ENCODE measurements around the gene NEURL1. TPM values are rescaled to one million over a fixed set of nuclear protein-coding genes. Genes with fewer than 3 reads are reported as not detected.
"Not testable (repeated sequence)": the region's sequence is repeated elsewhere in the genome, so short reads cannot be mapped to it uniquely, and the experiment has no call there.

The NEURL1 gene
- total RNA-seq, 1 donor from 2014 or later, result 1.2 TPM

GRCh38 chr10:103605359-103606096 is 112.0 kb downstream of the NEURL1 start:
- DNase-seq (ENCODE audit: low spot score), result peak; percentile 68

DNA sequence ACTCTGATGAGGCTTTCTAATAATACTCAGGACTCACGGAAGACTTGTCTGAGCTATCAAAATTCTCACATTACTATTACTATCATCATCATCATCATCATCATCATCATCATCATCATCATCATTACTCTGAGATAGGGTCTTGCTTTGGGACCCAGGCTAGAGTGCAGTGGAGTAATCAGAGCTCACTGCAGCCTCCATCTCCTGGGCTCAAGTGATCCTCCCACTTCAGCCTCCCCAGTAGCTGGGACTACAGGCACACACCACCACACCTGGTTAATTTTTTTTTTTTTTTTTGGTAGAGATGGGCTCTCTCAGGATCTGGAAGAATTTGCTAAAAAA is 112.6 kb downstream of the NEURL1 start:
- DNase-seq (ENCODE audit: low spot score), result not testable (repeated sequence)

GRCh38 chr10:103607051-103607450 is 113.5 kb downstream of the NEURL1 start:
- DNase-seq (ENCODE audit: low spot score), result not testable (repeated sequence)

GRCh38 chr10:103608056-103608455 is 114.6 kb downstream of the NEURL1 start:
- not testable (repeated sequence) for DNase-seq (ENCODE audit: low spot score)

DNA sequence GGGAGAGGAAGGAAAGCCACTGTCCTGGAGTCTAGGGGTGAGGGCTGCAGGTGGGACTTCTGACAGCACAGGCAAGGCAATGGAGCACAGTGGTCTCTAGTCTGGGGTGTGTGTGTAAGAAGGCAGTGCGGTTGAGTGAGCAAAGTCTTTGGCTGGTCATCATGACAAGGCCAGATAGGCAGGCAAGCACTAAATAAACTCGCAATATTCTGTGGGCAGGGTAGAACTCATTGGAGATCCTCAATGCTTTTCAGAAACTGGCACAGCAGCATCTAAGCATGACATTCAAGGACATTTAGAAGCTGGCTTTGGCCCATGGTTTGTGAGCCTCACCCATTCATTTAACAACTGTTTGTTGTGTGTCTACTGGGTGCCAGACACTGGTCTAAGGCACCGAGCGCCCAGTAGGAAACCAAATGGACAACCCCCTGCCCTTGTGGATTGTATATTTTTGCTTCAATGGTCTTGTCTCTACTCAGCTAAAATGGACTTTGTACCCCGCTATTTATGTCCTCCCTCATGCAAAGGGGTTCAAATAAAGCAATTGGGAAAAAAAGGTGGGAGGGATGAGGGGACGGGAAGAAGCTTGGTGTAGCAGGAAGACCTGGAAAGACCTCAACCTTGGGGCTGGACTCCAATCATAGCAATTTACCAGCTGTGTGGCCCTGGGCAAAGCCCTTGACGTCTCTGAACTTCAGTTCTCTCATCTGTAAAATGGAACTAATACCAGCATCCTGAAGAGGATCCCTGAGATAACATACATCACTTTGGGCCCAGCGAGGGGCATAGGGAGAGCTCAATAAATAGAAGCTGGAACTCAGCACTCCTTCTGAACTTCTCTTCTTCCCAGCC is 116.0 kb downstream of the NEURL1 start:
- DNase-seq (ENCODE audit: low spot score), result no peak

DNA sequence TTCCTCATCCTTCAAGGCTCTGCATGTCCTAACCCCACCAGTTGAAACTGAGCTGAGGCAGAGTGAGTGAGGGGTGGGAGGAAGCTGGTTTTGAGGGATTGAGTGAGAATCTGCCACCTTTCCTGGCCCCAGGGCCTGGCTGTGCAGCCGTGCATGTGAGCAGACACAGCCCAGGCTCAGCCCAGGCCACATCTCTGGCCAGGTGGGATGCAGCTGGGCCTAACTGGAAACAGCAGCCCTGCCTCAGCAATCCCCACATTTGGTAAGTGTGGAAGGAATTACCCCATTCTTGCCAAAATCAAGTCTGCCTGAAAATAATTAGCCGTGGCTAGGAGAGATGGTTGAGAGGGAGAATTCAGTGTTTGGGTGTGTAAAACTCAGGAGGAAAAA is 116.6 kb downstream of the NEURL1 start:
- no peak for DNase-seq (ENCODE audit: low spot score)

DNA sequence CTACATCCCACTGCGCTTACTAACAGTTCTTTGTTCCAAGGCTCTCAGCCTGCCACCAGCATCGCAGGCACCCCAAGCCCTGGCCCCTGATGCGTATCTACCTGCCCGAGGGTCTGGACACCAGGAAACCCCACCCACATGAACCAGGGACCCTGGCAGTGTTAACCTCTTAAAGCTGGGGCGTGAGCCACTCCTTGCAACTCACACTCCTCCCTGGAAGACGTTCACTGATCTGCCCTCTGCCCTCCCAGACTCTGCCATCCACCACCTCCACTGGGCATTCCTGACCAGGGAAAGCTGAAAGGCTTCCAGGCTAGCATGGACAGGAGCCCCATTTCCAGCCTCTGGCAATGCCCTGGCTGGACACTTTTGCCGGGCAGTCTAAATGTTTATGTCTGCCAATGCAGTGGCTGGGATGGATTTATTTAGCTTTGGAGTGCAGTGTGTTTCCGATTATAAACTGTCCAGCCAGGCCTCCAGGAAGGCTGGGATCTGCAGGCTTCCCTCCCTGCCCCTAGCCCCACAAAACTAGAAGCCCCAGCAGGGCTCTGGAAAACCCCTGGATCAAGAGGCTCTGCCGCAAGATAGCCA is 117.5 kb downstream of the NEURL1 start:
- DNase-seq (ENCODE audit: low spot score), result no peak

DNA sequence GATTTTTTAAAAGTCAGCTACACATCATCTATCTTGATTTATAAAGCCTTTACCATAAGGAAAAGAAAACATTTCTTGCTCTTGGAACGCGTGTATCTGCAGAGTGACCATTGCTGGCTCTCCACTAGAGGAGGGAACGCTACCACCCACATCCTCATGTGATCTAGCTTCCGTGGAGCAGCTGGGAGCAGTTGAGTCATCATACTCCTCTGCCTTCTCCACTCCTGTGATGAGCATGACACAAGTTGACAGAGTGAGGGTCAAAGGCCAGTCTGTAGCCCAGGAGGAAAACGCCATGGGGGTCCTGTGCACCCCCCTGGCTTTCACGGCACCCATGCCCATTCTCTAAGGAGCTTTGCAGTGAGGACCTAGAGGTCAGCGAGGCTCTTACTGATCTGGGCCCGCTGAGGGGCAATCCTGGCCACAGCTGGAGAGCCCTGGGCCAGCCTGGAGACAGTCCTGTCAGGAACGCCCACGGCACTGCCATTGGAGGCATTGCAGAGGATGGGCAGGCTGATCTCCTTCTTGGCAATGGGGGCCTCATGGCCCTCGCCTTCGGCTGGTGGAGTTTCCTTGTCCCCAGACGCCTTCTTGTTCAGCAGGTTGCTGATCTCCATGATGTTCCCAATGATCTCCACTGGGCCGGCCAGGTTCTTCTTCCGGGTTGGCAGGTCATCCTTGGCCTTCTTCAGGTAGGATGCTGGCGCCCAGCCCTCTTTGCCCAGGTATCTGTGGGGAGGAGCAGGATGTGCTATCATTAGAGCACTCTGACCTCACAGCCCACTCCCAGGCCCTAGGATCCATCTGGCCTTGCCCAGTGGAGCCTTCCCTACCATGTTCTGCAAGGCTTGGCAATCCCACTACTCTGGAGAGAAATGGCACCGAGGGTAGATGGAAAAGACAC is 119.2 kb downstream of the NEURL1 start:
- no peak for DNase-seq (ENCODE audit: low spot score)

GRCh38 chr10:103613616-103614015 is 120.1 kb downstream of the NEURL1 start:
- no peak for DNase-seq (ENCODE audit: low spot score)

DNA sequence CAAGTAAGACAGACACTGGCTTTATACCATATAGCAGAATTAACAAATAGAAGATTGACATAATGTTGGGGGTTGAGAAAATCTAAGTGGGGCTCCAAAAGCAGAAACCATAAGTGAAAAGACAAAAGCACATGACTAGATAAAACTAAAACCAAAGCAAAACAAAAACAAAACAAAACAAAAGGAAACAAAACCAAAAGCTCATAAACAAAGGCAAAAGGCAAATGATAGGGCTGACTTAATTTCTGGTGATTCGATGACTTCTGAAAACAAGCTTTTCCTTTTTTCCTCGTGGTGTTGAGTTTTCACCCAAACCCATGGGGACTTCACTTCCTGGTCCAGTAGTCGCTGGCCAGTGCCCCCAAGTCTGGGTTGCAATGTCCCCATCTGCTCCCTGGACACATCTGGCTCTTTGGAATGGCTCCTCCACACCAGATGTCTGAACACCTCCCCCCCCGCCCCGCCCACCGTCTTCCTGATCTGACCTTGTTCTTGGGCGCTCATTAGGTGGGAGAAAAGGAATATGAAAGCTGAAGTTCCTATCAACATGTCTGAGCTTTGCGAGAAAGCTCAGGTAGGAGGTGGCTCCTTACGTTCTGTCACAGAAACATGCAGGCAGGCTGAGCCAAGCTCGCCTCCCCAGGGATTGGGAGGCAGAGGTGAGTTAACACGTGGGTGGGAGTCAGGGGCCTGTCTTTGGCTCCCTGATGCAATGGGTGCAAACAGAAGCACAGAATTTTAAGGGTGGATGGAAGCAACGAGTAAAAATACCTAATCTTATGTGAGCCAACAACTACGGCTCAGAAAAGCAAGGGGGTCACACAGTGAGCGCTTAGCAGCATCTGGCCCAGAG is 121.0 kb downstream of the NEURL1 start:
- DNase-seq (ENCODE audit: low spot score), result no peak

DNA sequence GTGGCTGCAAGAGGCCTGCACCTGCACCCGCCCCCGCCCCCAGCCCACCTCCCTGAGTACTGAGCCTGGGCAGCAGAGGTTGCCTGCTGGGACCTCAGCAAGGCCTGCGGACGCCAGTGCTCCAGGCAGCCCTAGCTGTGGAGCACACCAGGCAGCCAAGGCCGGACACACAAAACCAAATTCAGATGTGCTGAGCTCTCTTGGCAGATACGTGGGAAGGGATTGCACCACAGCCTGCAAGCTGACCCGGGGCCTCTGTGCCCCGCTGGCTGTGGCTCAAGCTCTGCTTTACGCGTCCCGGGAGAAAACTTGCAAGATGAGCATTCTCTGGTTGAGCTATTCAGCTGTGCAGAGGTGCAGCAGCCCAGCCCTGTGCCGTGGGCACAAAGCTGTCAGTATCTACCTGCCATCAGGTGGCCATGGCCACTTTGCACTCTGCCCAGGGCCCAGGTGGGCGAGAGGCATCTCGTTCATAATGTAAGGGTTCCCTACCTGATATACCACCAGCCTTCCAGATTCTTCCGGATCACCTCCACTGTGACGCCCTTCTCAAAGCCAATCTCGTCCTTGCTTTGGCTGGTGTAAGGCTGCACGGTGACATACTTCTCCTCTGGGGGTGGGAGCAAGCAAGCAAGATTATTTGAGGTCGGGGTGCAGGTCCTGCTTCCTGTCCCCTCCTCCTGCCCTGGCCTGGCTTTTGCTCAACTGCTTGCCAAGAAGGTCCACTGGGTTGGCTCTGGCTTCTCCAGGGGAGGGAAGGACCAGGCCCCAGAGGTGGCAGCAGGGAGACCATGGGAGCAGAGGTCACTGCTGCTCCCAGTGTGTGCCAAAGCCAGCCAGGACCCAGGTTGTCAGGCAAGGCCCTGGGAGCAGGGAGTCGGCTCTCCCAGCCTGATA is 123.4 kb downstream of the NEURL1 start:
- peak; percentile 76 for DNase-seq (ENCODE audit: low spot score)

- no peak for DNase-seq (ENCODE audit: low spot score)
These were observed 124.3 kb downstream of the NEURL1 start for GRCh38 chr10:103617602-103618385.

GRCh38 chr10:103618575-103619423 is 125.3 kb downstream of the NEURL1 start:
- peak; percentile 75 for DNase-seq (ENCODE audit: low spot score)

DNA sequence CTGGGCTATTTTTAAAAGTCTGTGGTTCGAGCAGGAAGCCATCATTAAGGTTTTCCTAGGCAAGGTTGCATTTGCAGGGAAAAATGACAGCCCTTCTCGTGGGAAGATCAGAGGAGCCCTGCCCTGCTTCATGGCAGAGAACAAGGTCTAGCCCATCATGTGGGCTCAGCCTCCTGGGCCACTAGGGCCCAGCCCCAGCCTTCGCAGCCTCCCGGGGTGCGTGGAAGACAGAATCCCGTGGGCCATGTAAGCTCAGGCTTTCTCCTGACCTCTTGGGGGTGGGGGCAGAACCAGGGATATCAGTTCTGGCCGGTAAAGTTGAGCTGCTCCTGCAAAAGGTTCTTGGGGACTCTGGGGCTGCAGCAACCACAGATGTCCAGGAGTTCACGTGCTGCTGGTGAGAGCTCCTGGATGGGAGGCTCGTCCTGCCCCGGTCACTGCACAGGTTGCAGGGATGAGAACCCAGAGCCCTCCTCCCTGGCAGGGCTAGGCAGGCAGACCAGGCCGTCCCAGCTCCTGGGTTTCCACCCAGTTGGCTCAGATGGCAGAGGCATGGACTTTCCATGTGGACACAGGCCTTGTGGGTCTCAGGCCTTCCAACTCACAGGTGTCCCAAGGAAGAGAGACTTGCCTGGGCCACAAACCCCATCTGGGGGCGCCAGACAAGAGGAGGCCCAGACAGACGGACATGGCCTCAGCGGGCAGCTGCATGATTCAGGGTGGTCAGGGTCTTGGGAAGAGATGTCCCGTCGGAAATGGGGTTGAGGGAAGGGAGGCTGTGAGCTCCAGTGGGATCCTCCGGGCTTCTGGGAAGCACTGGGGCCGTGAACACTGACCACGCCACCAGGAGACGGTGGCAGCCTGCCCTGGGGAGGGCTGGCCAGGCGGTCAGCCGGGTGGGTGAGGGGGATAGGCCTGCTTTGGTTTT is 126.2 kb downstream of the NEURL1 start:
- no peak for DNase-seq (ENCODE audit: low spot score)

GRCh38 chr10:103620352-103620740 is 126.8 kb downstream of the NEURL1 start:
- DNase-seq (ENCODE audit: low spot score), result no peak

DNA sequence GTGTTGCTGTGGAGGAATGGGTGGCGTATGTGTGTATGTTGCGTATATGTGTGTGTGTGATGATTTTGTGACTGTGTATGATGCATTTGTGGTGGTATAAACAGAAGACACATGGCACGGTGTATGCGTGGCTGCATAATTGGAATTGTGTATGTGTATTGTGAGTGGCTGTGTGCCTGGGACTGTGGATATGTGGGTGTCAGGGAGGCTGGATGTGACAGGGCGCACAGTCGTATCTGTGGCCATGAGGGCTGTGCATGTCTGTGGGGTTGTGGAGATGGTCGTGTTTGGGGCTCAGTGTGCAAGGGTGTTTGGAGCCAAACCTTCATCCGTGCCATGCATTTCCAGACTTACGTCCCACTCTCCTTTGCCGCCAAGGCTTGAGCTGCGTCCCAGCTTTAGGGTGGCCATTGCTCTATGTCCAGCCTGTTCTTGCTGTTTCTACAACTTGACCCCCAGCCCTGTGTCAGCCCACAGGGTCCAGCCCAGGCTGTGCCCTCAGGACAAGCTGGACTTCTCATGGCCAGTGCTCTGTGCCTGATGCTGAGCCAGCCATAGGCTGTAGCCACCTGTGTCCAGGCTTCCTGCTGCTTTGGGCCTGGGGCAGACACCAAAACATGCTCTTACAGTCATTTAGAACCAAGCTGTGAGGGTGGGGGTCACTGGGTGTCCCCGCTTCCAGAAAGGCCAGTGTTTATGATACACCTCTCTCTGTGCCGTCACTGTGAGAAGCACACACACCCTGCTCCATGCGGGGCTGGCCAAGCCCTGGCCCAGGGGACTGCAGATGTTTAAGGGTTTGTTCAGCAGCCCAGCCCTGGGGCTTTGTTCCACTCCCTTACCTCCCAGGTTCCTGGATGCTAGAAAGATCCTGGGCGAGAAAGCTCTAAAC is 127.6 kb downstream of the NEURL1 start:
- DNase-seq (ENCODE audit: low spot score), result no peak

All from ureter (tissue), 1 donor.